ENCODE measurements around the gene OSBPL9.
"Not testable (repeated sequence)": the region's sequence is repeated elsewhere in the genome, so short reads cannot be mapped to it uniquely, and the experiment has no call there.

Gene OSBPL9

GRCh38 chr1:51715369-51715768, 98.5 kb downstream of the OSBPL9 start:
- FAIRE-seq, result no peak

DNA sequence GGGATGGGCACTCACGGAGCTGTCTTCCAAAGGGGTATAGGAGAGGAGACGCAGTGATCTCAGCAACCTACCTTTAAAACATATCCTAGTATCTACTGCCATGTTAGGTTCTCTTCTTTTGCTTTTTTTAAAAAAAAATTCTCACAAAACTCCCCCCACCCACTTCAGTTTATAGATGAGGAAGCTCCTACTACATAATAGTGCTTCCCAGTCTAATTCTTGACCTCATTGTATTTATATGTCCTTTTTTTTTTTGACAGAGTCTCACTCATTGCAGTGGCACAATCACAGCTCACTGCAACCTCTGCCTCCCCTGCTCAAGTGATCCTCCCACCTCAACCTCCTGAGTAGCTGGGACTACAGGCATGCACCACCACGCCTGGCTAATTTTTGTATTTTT, 99.9 kb downstream of the OSBPL9 start:
- FAIRE-seq, result no peak

DNA sequence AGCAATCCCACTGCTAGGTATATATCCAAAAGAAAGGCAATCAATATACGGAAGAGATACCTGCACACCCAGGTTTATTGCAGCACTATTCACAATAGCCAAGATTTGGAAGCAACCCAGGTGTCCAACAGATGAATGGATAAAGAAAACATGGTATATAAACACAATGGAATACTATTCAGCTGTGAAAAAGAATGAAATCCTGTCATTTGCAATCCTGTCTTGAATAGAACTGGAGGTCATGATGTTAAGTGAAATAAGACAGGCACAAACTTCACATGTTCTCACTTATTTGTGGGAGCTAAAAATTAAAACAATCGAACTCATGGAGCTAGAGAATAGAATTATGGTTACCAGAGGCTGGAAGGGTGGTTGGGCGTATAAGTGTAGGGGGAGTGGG, 101.0 kb downstream of the OSBPL9 start:
- no peak for FAIRE-seq

GRCh38 chr1:51719146-51719545, 102.3 kb downstream of the OSBPL9 start:
- FAIRE-seq, result no peak

DNA sequence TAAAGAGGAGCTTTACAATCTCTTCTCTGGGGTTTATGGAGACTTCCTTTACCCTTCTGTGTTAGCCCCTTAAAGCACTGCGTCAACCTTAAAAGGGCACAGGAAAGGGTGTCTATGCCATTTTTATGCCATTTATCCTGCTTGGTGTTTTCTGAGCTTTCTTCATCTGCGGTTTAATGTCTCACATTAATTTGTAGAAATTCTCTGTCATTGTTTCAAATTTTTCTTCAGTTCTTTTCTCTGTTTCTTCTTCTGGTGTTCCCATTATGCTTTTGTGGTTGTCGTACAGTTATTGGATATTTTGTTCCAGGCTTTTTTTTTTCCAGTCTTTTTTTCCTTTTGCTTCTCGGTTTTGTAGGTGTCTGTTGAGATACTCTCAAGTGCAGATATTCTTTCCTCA, 107.9 kb downstream of the OSBPL9 start:
- FAIRE-seq, result no peak

GRCh38 chr1:51726051-51726450, 109.2 kb downstream of the OSBPL9 start:
- FAIRE-seq, result no peak

GRCh38 chr1:51726544-51727225, 109.8 kb downstream of the OSBPL9 start:
- peak; percentile 24 for FAIRE-seq

DNA sequence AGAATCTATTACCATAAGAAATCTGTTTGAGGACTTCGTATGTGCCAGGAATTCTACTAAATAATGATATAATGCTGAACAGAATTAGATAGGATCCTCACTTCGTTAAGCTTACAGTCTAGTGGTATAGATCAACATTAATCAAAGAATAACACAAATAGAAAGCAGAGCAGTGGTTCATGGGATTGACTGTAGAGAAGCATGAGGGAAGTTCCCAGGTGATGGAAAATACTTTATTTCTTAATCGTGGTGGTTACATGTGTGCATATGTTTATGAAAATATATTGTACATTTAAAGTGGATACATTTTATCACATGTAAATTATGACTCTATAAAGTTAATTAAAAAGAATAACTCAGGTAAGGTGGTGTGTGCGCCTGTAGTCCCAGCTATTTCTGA, 110.5 kb downstream of the OSBPL9 start:
- no peak for FAIRE-seq

DNA sequence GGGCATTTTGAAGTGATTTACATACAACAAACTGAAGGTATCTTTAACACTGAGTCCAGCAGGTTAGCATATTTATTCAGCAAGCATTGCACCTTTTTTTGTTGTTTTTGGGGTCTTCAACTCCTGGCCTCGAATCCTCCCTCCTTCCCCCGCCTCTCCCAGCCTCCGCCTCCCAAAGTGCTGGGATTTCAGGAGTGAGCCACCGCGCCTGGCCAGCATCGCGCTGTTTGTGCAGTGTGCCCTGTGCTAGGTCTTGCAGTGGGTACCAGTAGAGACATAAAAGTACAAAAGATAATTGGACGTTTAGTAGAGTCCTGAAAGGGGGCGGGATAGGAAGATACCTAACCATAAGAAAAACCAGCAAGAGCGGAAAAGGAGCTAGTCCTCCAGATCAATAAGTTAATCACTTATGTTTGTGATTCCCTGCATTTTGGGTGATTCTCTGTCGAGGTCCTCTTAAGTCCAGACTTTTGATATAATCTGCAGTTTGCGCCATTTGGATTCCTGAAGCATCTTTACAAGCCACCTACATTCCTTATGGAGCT, 111.8 kb downstream of the OSBPL9 start:
- FAIRE-seq, result no peak

GRCh38 chr1:51729156-51729823, 112.4 kb downstream of the OSBPL9 start:
- FAIRE-seq, result no peak

DNA sequence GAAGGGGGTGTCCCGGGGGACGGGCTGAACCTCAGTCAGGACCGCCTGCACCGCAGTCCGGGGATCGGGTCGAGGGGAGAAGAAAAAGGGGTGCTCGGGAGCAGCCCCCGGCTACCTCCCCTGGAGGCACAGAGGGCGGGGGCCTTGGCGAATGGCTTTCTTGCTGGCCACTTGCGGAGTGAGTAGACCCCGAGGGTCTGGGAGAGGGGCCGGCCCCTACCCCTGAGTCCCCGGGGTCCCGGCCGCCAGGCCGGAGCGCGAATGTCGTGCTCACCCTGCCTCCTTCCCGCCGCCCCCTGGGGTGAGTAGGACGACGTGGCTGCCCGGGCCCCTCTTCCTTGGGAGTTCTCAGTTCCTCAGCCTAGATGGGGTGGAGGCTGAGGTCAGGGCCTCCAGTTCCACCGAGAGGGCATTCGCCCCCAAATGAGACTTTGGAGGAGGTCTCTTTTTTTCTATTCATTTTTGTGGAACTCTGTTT, 113.0 kb downstream of the OSBPL9 start:
- FAIRE-seq, result no peak

DNA sequence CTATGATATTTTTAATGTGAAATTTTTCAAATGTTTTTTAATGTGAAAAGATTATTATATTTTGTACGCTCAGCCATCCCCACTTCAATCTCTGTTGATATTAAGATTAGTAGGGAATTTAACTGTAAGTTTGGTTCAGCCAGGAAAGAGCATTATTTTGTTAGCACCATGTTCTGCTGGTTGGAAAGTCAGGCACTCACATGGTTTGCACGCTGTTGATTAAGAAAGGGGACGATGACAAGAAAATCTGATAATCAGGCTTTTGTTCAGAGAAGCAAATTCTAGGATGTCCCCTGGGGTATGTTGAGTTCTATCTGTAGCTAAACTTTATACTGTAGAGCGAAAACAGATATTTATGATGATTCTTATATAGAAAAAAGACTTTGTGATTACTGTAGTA, 115.1 kb downstream of the OSBPL9 start:
- FAIRE-seq, result peak; percentile 9

- FAIRE-seq, result no peak
Observed at GRCh38 chr1:51732701-51733425, 116.0 kb downstream of the OSBPL9 start.

DNA sequence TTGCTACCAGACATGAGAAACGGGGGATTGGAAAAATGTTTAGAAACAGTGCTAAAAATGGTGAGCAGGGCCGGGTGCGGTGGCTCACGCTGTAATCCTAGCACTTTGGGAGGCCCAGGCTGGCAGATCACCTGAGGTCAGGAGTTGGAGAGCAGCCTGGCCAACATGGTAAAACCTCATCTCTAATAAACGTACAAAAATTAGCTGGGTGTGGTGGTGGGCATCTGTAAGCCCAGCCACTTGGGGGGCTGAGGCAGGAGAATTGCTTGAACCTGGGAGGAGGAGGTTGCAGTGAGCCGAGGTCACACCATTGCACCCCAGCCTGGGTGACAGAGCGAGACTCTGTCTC, 116.5 kb downstream of the OSBPL9 start:
- FAIRE-seq, result not testable (repeated sequence)

DNA sequence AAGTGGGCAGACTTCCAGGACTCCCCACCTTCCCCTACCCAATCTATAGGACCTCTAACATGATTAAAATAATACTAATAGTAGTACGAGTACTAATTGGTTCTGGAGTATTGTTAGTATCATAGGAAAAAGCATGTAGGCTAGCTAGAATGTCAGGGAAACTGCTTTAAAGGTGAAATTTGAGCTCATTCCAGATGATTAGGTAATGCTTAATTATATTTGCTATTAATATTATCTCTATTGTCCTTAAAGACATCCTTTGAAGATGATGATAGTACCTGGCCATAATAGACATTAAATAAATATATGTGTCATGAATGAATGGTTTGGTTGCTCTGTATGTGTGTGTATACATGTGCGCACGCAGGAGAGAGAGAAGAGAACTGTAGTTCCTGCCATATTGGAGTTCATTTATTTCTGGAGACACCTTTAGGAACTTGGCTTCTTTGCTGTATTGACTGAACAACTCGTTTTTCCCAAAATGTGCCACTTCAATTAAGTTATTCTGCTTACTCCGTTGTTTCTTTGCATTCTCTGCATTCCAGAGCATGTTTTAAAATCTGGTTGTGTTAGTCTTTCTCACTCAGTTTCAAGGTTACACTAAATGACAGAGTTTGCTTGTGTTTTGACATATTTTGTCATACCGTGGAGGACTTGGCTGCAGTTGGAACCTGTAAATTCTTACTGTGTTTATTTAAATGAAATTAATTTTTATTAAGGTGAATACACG, 117.1 kb downstream of the OSBPL9 start:
- FAIRE-seq, result no peak

DNA sequence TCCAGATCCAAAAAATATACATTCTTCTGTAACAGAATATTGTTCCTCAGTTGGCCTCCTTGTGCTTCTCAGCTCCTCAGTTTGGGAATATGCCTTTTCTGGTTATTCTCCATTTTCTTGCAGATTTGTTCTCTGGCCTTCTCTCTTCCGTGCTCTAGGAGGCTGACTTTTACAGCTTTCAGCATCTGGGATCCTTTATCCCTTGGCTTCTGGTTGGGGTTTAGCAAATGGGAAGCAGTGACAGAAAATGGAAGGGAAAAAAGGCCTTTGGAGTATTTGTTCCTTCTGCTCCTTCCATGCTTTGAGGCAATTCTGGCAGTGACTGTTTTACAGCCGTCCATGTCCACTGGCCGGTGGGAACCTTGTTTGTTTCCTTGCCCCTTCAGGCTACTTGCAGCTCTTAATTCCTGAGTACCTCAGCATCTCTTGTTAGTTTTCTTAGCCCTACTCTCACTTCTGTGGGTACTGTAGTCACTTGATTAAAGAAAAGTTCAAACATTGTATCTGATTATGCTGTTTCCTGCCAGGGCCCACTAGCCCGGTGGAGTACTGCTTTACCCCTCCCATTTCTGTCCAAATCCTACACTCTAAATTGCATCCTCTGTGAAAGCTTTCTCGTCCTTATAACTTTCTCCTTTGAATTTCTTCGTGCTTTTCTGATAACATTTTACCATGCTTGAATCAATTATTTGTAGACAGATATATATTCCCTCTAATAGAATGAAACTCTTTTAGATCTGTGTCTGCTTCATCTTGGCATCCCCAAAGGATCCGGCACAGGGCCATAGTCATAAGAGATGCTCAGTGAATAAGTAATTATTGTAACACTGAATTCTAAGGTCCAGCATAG, 118.2 kb downstream of the OSBPL9 start:
- no peak for FAIRE-seq

GRCh38 chr1:51735746-51736254, 118.9 kb downstream of the OSBPL9 start:
- FAIRE-seq, result no peak

- no peak for FAIRE-seq
Observed at GRCh38 chr1:51736702-51737101, 119.8 kb downstream of the OSBPL9 start.

DNA sequence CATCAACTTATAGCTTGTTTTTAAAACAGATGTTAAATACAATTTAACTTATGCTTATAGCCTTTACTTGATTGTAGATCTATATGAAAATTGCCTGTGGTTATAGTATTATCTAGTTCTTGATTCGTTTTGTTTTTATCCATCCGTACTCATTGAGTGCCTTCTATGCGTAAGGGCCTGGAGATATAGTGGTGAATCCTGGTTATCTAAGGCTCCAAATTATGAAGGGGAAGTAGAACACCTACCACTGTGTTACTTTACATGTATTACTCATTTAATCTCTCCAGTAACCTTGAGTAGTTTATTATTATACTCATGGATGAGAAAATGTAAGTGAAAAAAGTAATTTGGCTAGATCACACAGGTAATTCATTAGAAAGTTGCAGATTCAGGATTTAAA, 121.8 kb downstream of the OSBPL9 start:
- FAIRE-seq, result no peak

- FAIRE-seq, result no peak
Observed at GRCh38 chr1:51740652-51741051, 123.8 kb downstream of the OSBPL9 start.

DNA sequence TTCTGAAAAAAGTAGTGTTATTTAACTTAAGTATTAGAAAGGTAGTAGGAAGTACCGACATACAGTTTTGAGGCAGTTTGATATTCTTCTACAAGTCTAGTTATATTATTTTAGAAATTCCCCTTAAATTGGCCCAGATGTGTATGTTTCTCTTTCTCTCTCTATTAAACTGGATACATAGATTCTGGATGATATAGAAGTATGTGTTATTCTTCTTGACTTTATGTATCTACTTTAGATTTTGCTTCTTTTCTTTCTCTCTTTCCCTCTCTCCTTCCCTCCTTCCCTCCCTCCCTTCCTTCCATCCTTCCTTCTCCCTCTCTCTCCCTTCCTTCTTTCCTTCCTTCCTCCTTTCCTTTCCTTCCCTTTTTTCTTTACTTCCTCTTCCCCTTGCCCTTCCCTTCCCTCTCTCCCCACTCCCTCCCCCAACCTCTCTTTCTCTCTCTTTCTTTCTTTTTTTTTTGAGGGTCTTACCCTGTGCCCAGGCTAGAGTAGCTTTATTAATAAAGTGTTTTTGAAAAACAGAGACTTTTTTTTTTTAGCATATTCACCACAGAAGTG, 124.3 kb downstream of the OSBPL9 start:
- FAIRE-seq, result no peak

Data from islet of Langerhans (tissue), 1 donor.